Trophoblast cell (in vitro differentiated cells and primary cell): ENCODE results near the gene SPAG17.
A peak's percentile ranks its signal among the peaks of the same experiment; 100 is the strongest.

Experiments used
- DNase-seq, 2 donors: peaks; one replicate each; pipeline ENCODE4 v3.0.0-alpha.2; 2016
- H2AFZ ChIP-seq: 2 replicates; pipeline ENCODE4 v1.6.1; 2013; ENCODE audit warnings: low read length, moderate library complexity, mild to moderate bottlenecking; ENCODE audit not compliant: insufficient read depth, poor library complexity
- H2AK5ac ChIP-seq: 2 replicates; pipeline ENCODE4 v1.6.1; 2013; ENCODE audit warnings: mild to moderate bottlenecking, low read length
- H2BK120ac ChIP-seq: 2 replicates; pipeline ENCODE4 v1.6.1; 2013; ENCODE audit warnings: low read length, mild to moderate bottlenecking, moderate library complexity; ENCODE audit not compliant: insufficient read depth, poor library complexity
- H2BK12ac ChIP-seq: 2 replicates; pipeline ENCODE4 v1.6.1; 2013; ENCODE audit warnings: mild to moderate bottlenecking, low read length, moderate library complexity
- H2BK5ac ChIP-seq: 2 replicates; pipeline ENCODE4 v1.6.1; 2013; ENCODE audit warnings: low read length, low read depth, moderate library complexity, mild to moderate bottlenecking; ENCODE audit not compliant: poor library complexity
- H3K14ac ChIP-seq: 2 replicates; pipeline ENCODE4 v1.6.1; 2013; ENCODE audit warnings: mild to moderate bottlenecking, low read length
- H3K18ac ChIP-seq: 2 replicates; pipeline ENCODE4 v1.6.1; 2013; ENCODE audit warnings: mild to moderate bottlenecking, low read length
- H3K23ac ChIP-seq: 2 replicates; pipeline ENCODE4 v1.6.1; 2013; ENCODE audit warnings: low read length
- H3K27ac ChIP-seq: 2 replicates; pipeline ENCODE4 v1.5.1; 2013; ENCODE audit warnings: low read depth, mild to moderate bottlenecking, inconsistent platforms, low read length, moderate library complexity
- H3K27me3 ChIP-seq: 2 replicates; pipeline ENCODE4 v1.6.1; 2013; ENCODE audit warnings: inconsistent platforms, mild to moderate bottlenecking, low read length, moderate library complexity; ENCODE audit not compliant: insufficient read depth
- H3K36me3 ChIP-seq, 2 experiments: 1 replicate in 1 of 2; 2 replicates in 1 of 2; pipeline ENCODE4 v1.6.1; 2013; ENCODE audit warnings: low read length in 2 of 2, mild to moderate bottlenecking in 2 of 2, moderate library complexity in 1 of 2; ENCODE audit not compliant: insufficient read depth in 2 of 2, control insufficient read depth in 1 of 2
- H3K4ac ChIP-seq: 2 replicates; pipeline ENCODE4 v1.6.1; 2013; ENCODE audit warnings: low read depth, mild to moderate bottlenecking, low read length, moderate library complexity
- H3K4me1 ChIP-seq, 2 experiments: 1 replicate in 1 of 2; 2 replicates in 1 of 2; pipeline ENCODE4 v1.6.1; 2013; ENCODE audit warnings: low read length in 2 of 2, mild to moderate bottlenecking in 2 of 2, moderate library complexity in 1 of 2; ENCODE audit not compliant: insufficient read depth in 2 of 2, control insufficient read depth in 1 of 2
- H3K4me2 ChIP-seq: 2 replicates; pipeline ENCODE4 v1.6.1; 2013; ENCODE audit warnings: inconsistent platforms, mild to moderate bottlenecking, low read length, moderate library complexity
- H3K4me3 ChIP-seq: 2 replicates; pipeline ENCODE4 v1.5.1; 2013; ENCODE audit warnings: mild to moderate bottlenecking, low read depth, low read length, inconsistent platforms
- H3K79me1 ChIP-seq: one replicate; pipeline ENCODE4 v1.6.1; 2013; ENCODE audit warnings: low read length
- H3K79me2 ChIP-seq: 2 replicates; pipeline ENCODE4 v1.6.1; 2013; ENCODE audit warnings: low read length, mild to moderate bottlenecking; ENCODE audit not compliant: control insufficient read depth, insufficient read depth, poor library complexity
- H3K9ac ChIP-seq: 2 replicates; pipeline ENCODE4 v1.6.1; 2013; ENCODE audit warnings: mild to moderate bottlenecking, low read length
- H3K9me3 ChIP-seq: 2 replicates; pipeline ENCODE4 v1.6.1; 2013; ENCODE audit warnings: low read depth, mild to moderate bottlenecking, control low read depth, inconsistent platforms, low read length; ENCODE audit not compliant: insufficient read depth
- H4K12ac ChIP-seq: 2 replicates; pipeline ENCODE4 v1.6.1; 2013; ENCODE audit warnings: low read depth, mild to moderate bottlenecking, low read length, moderate library complexity
- H4K8ac ChIP-seq: 2 replicates; pipeline ENCODE4 v1.6.1; 2013; ENCODE audit warnings: low read depth, mild to moderate bottlenecking, low read length, moderate library complexity
- H4K91ac ChIP-seq: one replicate; pipeline ENCODE4 v1.6.1; 2013; ENCODE audit warnings: low read depth, mild to moderate bottlenecking, low read length, moderate library complexity
- WGBS: extraction: QIAGEN DNeasy Blood & Tissue Kit; methylation state at CpG from one replicate; pipeline ENCODE4 v1.1.7; 2013; ENCODE audit warnings: missing lambda C conversion rate; ENCODE audit not compliant: insufficient read length, insufficient coverage; ENCODE audit errors: extremely low coverage; 5-methylcytosine and 5-hydroxymethylcytosine counted together

The SPAG17 gene

DNA sequence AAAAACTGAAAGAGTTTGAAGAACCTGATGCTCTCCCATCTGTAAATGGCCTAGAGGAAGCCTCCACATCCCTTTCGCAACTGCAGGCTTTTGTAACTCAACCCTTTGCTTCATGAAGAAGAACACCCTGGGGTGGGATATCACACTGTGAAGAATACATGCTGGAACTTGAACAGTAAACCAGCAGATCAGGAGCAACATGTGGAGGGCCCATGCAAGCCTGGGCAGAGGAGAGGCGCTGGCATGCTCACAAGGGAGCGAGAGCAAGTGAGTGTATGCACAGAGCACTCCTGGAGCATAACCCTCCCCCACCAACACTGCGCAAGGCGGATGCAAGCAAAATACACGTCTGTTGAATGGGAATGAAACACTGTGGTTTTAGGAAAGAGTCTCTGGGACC, 24.6 kb upstream of the SPAG17 start:
- Histone ChIP-seq H3K4me3 (no peak overlapping the region), H3K4me2 (no peak overlapping the region), H3K18ac (no peak overlapping the region), H3K23ac (no peak overlapping the region), H2AFZ (no peak overlapping the region), H4K91ac (no peak overlapping the region), H3K27me3 (no peaks in the 10 kb centered on the region), H3K14ac (no peak overlapping the region), H3K4me1 (no peaks in the 10 kb centered on the region), H2BK120ac (no peak overlapping the region), H3K27ac (no peak overlapping the region), H2AK5ac (no peak overlapping the region), H3K79me1 (no peaks in the 10 kb centered on the region), H3K9ac (no peak overlapping the region), H3K79me2 (peaks cover 1% of the 10 kb centered on the region), H3K36me3 (no peaks in the 10 kb centered on the region), H2BK12ac (no peak overlapping the region), H4K12ac (no peak overlapping the region), H3K4ac (no peak overlapping the region), H2BK5ac (no peak overlapping the region), H4K8ac (no peak overlapping the region), H3K9me3 (no peaks in the 10 kb centered on the region)
- peak in 1 of 2 donors; percentile 22 for DNase-seq
- WGBS, result no CpG with 5 or more reads among the region's 6 CpGs

DNA sequence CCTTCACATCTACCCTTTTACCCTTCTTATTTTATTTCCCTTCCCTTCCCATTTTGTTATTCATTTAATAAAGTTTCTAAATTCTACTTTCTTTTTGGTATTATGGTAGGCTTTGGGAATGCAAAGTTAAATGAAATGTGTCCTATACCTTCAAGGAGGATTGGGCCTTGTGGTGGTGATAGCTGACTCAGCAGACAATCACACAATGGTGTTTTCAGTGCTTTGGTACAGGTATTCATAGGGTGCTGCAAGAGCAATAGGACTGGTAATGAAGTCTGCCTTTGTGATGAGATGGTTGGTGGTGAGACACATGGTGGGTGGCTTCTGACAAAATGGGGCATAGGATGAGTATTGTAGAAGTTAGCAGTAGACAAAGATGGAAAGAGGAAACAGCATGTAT, 21.9 kb upstream of the SPAG17 start:
- H3K36me3 ChIP-seq, result no peaks in the 10 kb centered on the region
- no peak overlapping the region for H2BK12ac ChIP-seq
- H4K12ac ChIP-seq, result no peak overlapping the region
- no peaks in the 10 kb centered on the region for H3K27me3 ChIP-seq
- H3K18ac ChIP-seq, result no peak overlapping the region
- no peaks in the 10 kb centered on the region for H3K79me1 ChIP-seq
- H3K4me1 ChIP-seq, result no peaks in the 10 kb centered on the region
- no peak overlapping the region for H2BK5ac ChIP-seq
- no peak overlapping the region for H3K27ac ChIP-seq
- no peak for DNase-seq
- no peak overlapping the region for H3K14ac ChIP-seq
- H2AK5ac ChIP-seq, result no peak overlapping the region
- no peak overlapping the region for H3K4me2 ChIP-seq
- no peak overlapping the region for H3K4ac ChIP-seq
- no peak overlapping the region for H3K23ac ChIP-seq
- peaks cover 1% of the 10 kb centered on the region for H3K79me2 ChIP-seq
- H4K91ac ChIP-seq, result no peak overlapping the region
- H3K9ac ChIP-seq, result no peak overlapping the region
- H3K4me3 ChIP-seq, result no peak overlapping the region
- no peaks in the 10 kb centered on the region for H3K9me3 ChIP-seq
- no peak overlapping the region for H4K8ac ChIP-seq
- H2BK120ac ChIP-seq, result no peak overlapping the region
- H2AFZ ChIP-seq, result no peak overlapping the region

DNA sequence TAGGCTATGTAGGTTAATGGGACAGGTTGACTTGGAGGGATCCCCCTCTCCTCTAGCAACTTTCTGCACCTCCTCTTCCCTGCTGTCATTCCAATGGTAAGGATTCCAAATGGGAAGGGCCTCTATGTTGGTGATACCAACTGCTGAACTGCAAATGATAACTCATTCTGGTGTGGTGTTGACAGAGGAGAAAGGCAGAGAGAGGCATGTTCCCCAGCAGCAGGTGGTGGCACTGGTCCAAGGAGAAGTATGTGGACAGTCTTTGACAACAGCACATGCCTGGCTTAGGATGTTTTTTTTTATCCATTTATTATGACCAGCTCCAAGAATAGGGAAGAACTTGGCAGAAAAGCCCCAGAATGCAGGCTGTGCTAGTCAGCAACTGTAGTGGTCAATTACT, 19.6 kb upstream of the SPAG17 start:
- H3K36me3 ChIP-seq, result no peaks in the 10 kb centered on the region
- H3K27ac ChIP-seq, result no peak overlapping the region
- H4K91ac ChIP-seq, result no peak overlapping the region
- peaks cover 1% of the 10 kb centered on the region for H3K79me2 ChIP-seq
- H2BK5ac ChIP-seq, result no peak overlapping the region
- no peak overlapping the region for H3K9ac ChIP-seq
- no peak overlapping the region for H4K8ac ChIP-seq
- no peak overlapping the region for H3K18ac ChIP-seq
- H4K12ac ChIP-seq, result no peak overlapping the region
- peak overlapping the region; percentile 44 for H3K4me3 ChIP-seq
- no peak overlapping the region for H2BK12ac ChIP-seq
- no peak overlapping the region for H2BK120ac ChIP-seq
- H2AK5ac ChIP-seq, result no peak overlapping the region
- no peaks in the 10 kb centered on the region for H3K27me3 ChIP-seq
- no peak overlapping the region for H3K4ac ChIP-seq
- H3K9me3 ChIP-seq, result no peaks in the 10 kb centered on the region
- no peak overlapping the region for H3K4me2 ChIP-seq
- DNase-seq, result no peak
- no peak overlapping the region for H2AFZ ChIP-seq
- H3K4me1 ChIP-seq, result no peaks in the 10 kb centered on the region
- H3K23ac ChIP-seq, result no peak overlapping the region
- no peaks in the 10 kb centered on the region for H3K79me1 ChIP-seq
- no peak overlapping the region for H3K14ac ChIP-seq

DNA sequence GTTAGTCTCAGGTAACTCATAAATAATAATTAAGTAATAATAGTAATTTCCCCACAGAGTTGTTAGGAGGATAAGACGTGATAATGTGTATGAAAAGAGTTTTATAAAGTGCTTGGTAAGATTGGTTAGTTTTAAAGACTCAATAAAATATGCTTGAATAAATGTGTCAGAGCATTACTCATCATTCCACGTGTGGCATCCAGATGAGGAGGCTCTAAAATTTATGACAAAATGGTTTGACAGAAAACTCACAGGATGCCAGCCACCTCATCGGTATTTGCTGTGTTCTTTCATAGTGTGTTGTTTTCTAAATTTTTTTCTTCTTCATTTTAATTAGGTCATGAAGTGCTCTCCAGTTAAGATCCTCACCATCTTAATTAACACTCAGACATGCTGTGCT, 19.1 kb upstream of the SPAG17 start:
- Histone ChIP-seq H3K18ac (no peak overlapping the region), H2BK120ac (no peak overlapping the region), H2AFZ (no peak overlapping the region), H3K79me2 (peaks cover 1% of the 10 kb centered on the region), H2BK5ac (no peak overlapping the region), H3K4ac (no peak overlapping the region), H3K27ac (no peak overlapping the region), H3K23ac (no peak overlapping the region), H3K4me3 (no peak overlapping the region), H3K14ac (no peak overlapping the region), H3K9ac (no peak overlapping the region), H4K8ac (no peak overlapping the region), H3K36me3 (no peaks in the 10 kb centered on the region), H3K4me1 (no peaks in the 10 kb centered on the region), H3K79me1 (no peaks in the 10 kb centered on the region), H3K9me3 (no peaks in the 10 kb centered on the region), H4K12ac (no peak overlapping the region), H2BK12ac (no peak overlapping the region), H4K91ac (no peak overlapping the region), H2AK5ac (no peak overlapping the region), H3K4me2 (no peak overlapping the region), H3K27me3 (no peaks in the 10 kb centered on the region)
- DNase-seq, result no peak
- WGBS, result no CpG with 5 or more reads among the region's 3 CpGs
